GM12878 (cell line): ENCODE measurements around the gene CCP110. TPM values are rescaled to one million over a fixed set of nuclear protein-coding genes. Genes with fewer than 3 reads are reported as not detected.

Source experiments
- ATAC-seq: fragments of 200-7000 bp; cut with Tn5 transposase; 3 replicates; pipeline ENCODE4 v1.9.1; 2020; ENCODE audit warnings: mild to moderate bottlenecking, moderate library complexity
- BruUV-seq: library from RNA; stranded (reverse); fragments of 400-500 nt; replicated peaks from 2 replicates; lab custom pipeline; 2021; lab: Mats Ljungman, UMichigan
- CTCF ChIA-PET: fragments of 300-600 bp; sonication (Branson Sonifier 250); formaldehyde crosslinking; extraction: SDS; loops from one replicate; lab custom pipeline; 2021; ENCODE audit warnings: inconsistent platforms; lab: Yijun Ruan, JAX
- POLR2A ChIA-PET: fragments of 350-600 bp; formaldehyde crosslinking; extraction: SDS; loops from one replicate; lab custom pipeline; 2021; ENCODE audit warnings: inconsistent platforms; lab: Charles Lee
- RAD21 ChIA-PET: fragments of 300-600 bp; sonication (Branson Sonifier 250); formaldehyde crosslinking; loops from one replicate; lab custom pipeline; 2023; ENCODE audit warnings: antibody characterized with exemption; ENCODE audit not compliant: unreplicated experiment; lab: Charles Lee
- SMC1A ChIA-PET: fragments of 300-600 bp; sonication (Branson Sonifier 250); formaldehyde crosslinking; loops from one replicate; lab custom pipeline; 2023; ENCODE audit not compliant: unreplicated experiment, uncharacterized antibody; lab: Charles Lee
- DNase-seq: peaks from one replicate; pipeline ENCODE4 v3.0.0-alpha.2; 2011; ENCODE audit warnings: low read depth, low spot score
- FAIRE-seq: peaks from 3 replicates; lab custom pipeline; 2011; peaks lifted over from hg19 to GRCh38; lab: Jason Lieb, UNC
- H2AFZ ChIP-seq: 2 replicates; pipeline ENCODE4 v1.6.0; 2011; ENCODE audit warnings: low read depth, low read length, control low read depth; ENCODE audit not compliant: control insufficient read depth
- H3K27ac ChIP-seq: 2 replicates; pipeline ENCODE4 v1.5.1; 2011; ENCODE audit warnings: control low read depth; ENCODE audit not compliant: control insufficient read depth, insufficient read depth
- H3K27me3 ChIP-seq, 2 experiments: replicated peaks in 1 of 2; 2 replicates each; pipeline versions ENCODE4 v1.6.0 to v1.6.1; 2011; ENCODE audit warnings: low read length in 1 of 2; ENCODE audit not compliant: control insufficient read depth in 2 of 2, insufficient read depth in 2 of 2
- H3K36me3 ChIP-seq, 2 experiments: 2 replicates each; pipeline ENCODE4 v1.5.1; 2011; ENCODE audit warnings: low read length in 1 of 2; ENCODE audit not compliant: control insufficient read depth in 2 of 2, insufficient read depth in 2 of 2
- H3K4me1 ChIP-seq: 2 replicates; pipeline ENCODE4 v1.6.1; 2011; ENCODE audit warnings: mild to moderate bottlenecking, low read length, moderate library complexity, mixed read lengths; ENCODE audit not compliant: control insufficient read depth, insufficient read depth
- H3K4me2 ChIP-seq: 2 replicates; pipeline ENCODE4 v1.6.0; 2011; ENCODE audit warnings: control low read depth; ENCODE audit not compliant: control insufficient read depth, insufficient read depth
- H3K4me3 ChIP-seq: fragments of 200-600 bp; sonication (generic); 2 replicates; pipeline ENCODE4 v1.5.1; 2016
- H3K79me2 ChIP-seq: 2 replicates; pipeline ENCODE4 v1.6.0; 2011; ENCODE audit warnings: low read length; ENCODE audit not compliant: control insufficient read depth, insufficient read depth
- H3K9ac ChIP-seq: 2 replicates; pipeline ENCODE4 v1.8.0; 2011; ENCODE audit warnings: low read length, control low read depth, mixed read lengths; ENCODE audit not compliant: control insufficient read depth, insufficient read depth
- H3K9me3 ChIP-seq: replicated peaks from 3 replicates; pipeline ENCODE4 v1.5.1; 2011; ENCODE audit warnings: mild to moderate bottlenecking, low read length; ENCODE audit not compliant: control insufficient read depth, insufficient read depth
- H4K20me1 ChIP-seq: 2 replicates; pipeline ENCODE4 v1.6.0; 2011; ENCODE audit not compliant: control insufficient read depth, insufficient read depth
- BRCA1 ChIP-seq: IDR thresholded peaks from 2 replicates; pipeline ENCODE4 v1.6.1; 2011; ENCODE audit warnings: low read depth, low read length, improper control_type of control experiment
- CBFB ChIP-seq: IDR thresholded peaks from 2 replicates; pipeline ENCODE4 v1.6.1; 2016; ENCODE audit warnings: antibody characterized with exemption, low read depth
- CBX5 ChIP-seq: sonication (generic); IDR thresholded peaks from 2 replicates; pipeline ENCODE4 v1.6.1; 2016; ENCODE audit warnings: low read depth, moderate library complexity, mild to moderate bottlenecking, inconsistent platforms
- DPF2 ChIP-seq: fragments of 450-650 bp; IDR thresholded peaks from 2 replicates; pipeline ENCODE4 v1.6.1; 2017; ENCODE audit warnings: mild to moderate bottlenecking
- ESRRA ChIP-seq: IDR thresholded peaks from 2 replicates; pipeline ENCODE4 v1.6.1; 2012; ENCODE audit warnings: mild to moderate bottlenecking, low read length, improper control_type of control experiment
- EZH2 ChIP-seq: IDR thresholded peaks from 2 replicates; pipeline ENCODE4 v1.6.1; 2012; ENCODE audit warnings: low read depth, mild to moderate bottlenecking, control low read depth, inconsistent platforms, low read length, borderline replicate concordance; ENCODE audit not compliant: control insufficient read depth
- HCFC1 ChIP-seq: fragments of 150-350 bp; IDR thresholded peaks from 2 replicates; pipeline ENCODE4 v1.6.1; 2014; ENCODE audit warnings: low read length
- MEF2B ChIP-seq: fragments of 450-650 bp; IDR thresholded peaks from 2 replicates; pipeline ENCODE4 v1.6.1; 2018; ENCODE audit warnings: mild to moderate bottlenecking, moderate library complexity; ENCODE audit not compliant: partially characterized antibody, poor library complexity, severe bottlenecking
- MXI1 ChIP-seq: fragments of 150-350 bp; IDR thresholded peaks from 2 replicates; pipeline ENCODE4 v1.6.1; 2011; ENCODE audit warnings: low read depth, mild to moderate bottlenecking, inconsistent platforms, low read length, improper control_type of control experiment
- NR2C1 ChIP-seq: fragments of 450-650 bp; IDR thresholded peaks from 2 replicates; pipeline ENCODE4 v1.6.1; 2017; ENCODE audit warnings: antibody characterized with exemption, mild to moderate bottlenecking, moderate library complexity
- NRF1 ChIP-seq: conservative IDR thresholded peaks from 2 replicates; pipeline ENCODE4 v1.6.1; 2011; ENCODE audit warnings: mild to moderate bottlenecking, low read depth, low read length, improper control_type of control experiment
- RBBP5 ChIP-seq: fragments of 200-600 bp; sonication (generic); conservative IDR thresholded peaks from 2 replicates; pipeline ENCODE4 v1.6.1; 2016
- SUPT20H ChIP-seq: IDR thresholded peaks from 2 replicates; pipeline ENCODE4 v1.6.1; 2011; ENCODE audit warnings: low read depth, mild to moderate bottlenecking, low read length, moderate library complexity, borderline replicate concordance; ENCODE audit not compliant: control insufficient read depth
- TCF7 ChIP-seq: IDR thresholded peaks from 2 replicates; pipeline ENCODE4 v1.6.1; 2014; ENCODE audit warnings: antibody characterized with exemption, borderline replicate concordance
- WGBS: methylation state at CpG from one replicate; pipeline ENCODE4 v1.1.6; 2016; ENCODE audit warnings: low lambda C conversion rate; ENCODE audit not compliant: insufficient replicate concordance, insufficient coverage; ENCODE audit errors: missing lambda C conversion rate; 5-methylcytosine and 5-hydroxymethylcytosine counted together
- in situ Hi-C: fragments of 300-500 bp; cut with MboI; formaldehyde crosslinking; loops from 9 replicates; pipeline ENCODE4 v1.14.3; 2018; ENCODE audit warnings: mixed read lengths
- intact Hi-C: fragments of 100-400 bp; cut with micrococcal nuclease; formaldehyde crosslinking; loops from one replicate; pipeline ENCODE4 v1.14.2; 2022; ENCODE audit not compliant: unreplicated experiment
- polyA plus RNA-seq, 11 experiments: library from polyadenylated mRNA; depleted of rRNA in 4 of 11; unstranded in 6 of 11; stranded (reverse) in 5 of 11; fragments of >200 nt; fragmentation: Nextera tagmentation in 4 of 11; fragmentation: Illumina TruSeq in 1 of 11; extraction: Ambion mirVana in 4 of 11; extraction: Trizol in 1 of 11; gene quantifications; 1 replicate in 1 of 11; 2 replicates in 10 of 11; pipeline versions ENCODE4 v1.2.1 to v1.2.3, GENCODE V29; 2011 to 2016; ENCODE audit warnings: inconsistent platforms in 2 of 11, missing spikeins in 2 of 11, low read depth in 1 of 11
- total RNA-seq, 4 experiments: library from RNA; depleted of rRNA in 3 of 4; stranded (reverse); fragments of >200 nt in 3 of 4; fragmentation: Illumina TruSeq in 1 of 4; extraction: Trizol in 1 of 4; gene quantifications; 2 replicates each; pipeline versions ENCODE4 v1.2.1 to v1.2.3, GENCODE V29; 2013 to 2021
- TF ChIP-seq, protein P1 (sequence below): IDR thresholded peaks from 2 replicates; pipeline ENCODE4 v1.6.1; 2011; ENCODE audit warnings: low read depth, low read length, improper control_type of control experiment, borderline replicate concordance
- TF ChIP-seq, protein P2 (sequence below): IDR thresholded peaks from 2 replicates; pipeline ENCODE4 v1.6.1; 2011; ENCODE audit warnings: mild to moderate bottlenecking, low read depth, low read length, moderate library complexity; ENCODE audit not compliant: insufficient replicate concordance
- TF ChIP-seq, protein P3 (sequence below): IDR thresholded peaks from 2 replicates; pipeline ENCODE4 v1.6.1; 2011; ENCODE audit warnings: borderline replicate concordance, low read depth, mild to moderate bottlenecking, moderate library complexity, mixed read lengths, low read length; ENCODE audit not compliant: insufficient read depth; ENCODE audit errors: extremely low read length
- TF ChIP-seq, protein P4 (sequence below): IDR thresholded peaks from 2 replicates; pipeline ENCODE4 v1.6.1; 2012; ENCODE audit warnings: low read depth, low read length, improper control_type of control experiment

The CCP110 gene
- total and polyA plus RNA-seq, 10 of the 15 experiments (the other 5 are each of a cell fraction or from before 2014, with no cell fraction given): 6.4 to 38.1 (median 26.7) TPM

DNA sequence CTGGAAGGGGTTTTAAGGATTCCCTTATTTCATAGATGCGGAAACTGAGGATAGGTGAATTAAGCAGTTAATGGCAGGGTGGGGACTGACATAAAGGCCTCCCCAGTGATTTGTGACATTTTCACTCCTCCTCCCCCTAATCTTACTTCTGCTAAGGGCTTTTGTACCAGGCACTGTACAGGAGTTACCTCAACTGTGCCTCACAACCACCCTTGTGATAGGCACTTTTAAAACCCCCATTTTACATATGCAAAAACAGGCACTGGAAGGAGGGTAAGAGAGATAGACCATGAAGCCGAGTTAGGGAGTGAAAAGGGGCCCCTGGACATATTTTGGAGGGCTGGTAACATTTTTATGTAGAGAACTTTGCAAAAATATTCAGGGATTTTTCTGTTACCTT is 982 bp upstream of the CCP110 start:
- intact Hi-C loops: loop anchor here (5.0 kb wide), 1 partner anchor 455 kb away; the partner anchor contains the start of gene COQ7
- Histone ChIP-seq H3K4me3 (no peak overlapping the region), H3K4me2 (no peak overlapping the region; the same call in 1 of the 2 replicates), H3K79me2 (peaks cover 67% of the 10 kb centered on the region), H3K36me3 (no peaks in the 10 kb centered on the region), H4K20me1 (no peaks in the 10 kb centered on the region), H2AFZ (peak overlapping the region; percentile 87), H3K9me3 (no peaks in the 10 kb centered on the region), H3K4me1 (peaks cover 14% of the 10 kb centered on the region), H3K27ac (no peak overlapping the region), H3K9ac (no peak overlapping the region), H3K27me3 (no peaks in the 10 kb centered on the region)
- no peak for FAIRE-seq
- in situ Hi-C loops: loop anchor here (10.0 kb wide), 1 partner anchor 728 kb away; the partner anchor contains the start of gene RPS15A
- no peak for DNase-seq
- TF ChIP-seq, protein P1, sequence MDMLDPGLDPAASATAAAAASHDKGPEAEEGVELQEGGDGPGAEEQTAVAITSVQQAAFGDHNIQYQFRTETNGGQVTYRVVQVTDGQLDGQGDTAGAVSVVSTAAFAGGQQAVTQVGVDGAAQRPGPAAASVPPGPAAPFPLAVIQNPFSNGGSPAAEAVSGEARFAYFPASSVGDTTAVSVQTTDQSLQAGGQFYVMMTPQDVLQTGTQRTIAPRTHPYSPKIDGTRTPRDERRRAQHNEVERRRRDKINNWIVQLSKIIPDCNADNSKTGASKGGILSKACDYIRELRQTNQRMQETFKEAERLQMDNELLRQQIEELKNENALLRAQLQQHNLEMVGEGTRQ: no peak
- no peak for TF ChIP-seq EZH2
- TF ChIP-seq, protein P2, sequence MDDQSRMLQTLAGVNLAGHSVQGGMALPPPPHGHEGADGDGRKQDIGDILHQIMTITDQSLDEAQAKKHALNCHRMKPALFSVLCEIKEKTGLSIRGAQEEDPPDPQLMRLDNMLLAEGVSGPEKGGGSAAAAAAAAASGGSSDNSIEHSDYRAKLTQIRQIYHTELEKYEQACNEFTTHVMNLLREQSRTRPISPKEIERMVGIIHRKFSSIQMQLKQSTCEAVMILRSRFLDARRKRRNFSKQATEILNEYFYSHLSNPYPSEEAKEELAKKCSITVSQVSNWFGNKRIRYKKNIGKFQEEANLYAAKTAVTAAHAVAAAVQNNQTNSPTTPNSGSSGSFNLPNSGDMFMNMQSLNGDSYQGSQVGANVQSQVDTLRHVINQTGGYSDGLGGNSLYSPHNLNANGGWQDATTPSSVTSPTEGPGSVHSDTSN: no peak
- TF ChIP-seq NRF1: no peak
- TF ChIP-seq CBFB: no peak
- TF ChIP-seq CBX5: no peak
- TF ChIP-seq DPF2: no peak
- no peak for TF ChIP-seq SUPT20H
- TF ChIP-seq RBBP5: no peak
- TF ChIP-seq TCF7: no peak
- TF ChIP-seq, protein P3, sequence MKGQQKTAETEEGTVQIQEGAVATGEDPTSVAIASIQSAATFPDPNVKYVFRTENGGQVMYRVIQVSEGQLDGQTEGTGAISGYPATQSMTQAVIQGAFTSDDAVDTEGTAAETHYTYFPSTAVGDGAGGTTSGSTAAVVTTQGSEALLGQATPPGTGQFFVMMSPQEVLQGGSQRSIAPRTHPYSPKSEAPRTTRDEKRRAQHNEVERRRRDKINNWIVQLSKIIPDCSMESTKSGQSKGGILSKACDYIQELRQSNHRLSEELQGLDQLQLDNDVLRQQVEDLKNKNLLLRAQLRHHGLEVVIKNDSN: no peak
- TF ChIP-seq MXI1: no peak
- TF ChIP-seq BRCA1: no peak
- TF ChIP-seq, protein P4, sequence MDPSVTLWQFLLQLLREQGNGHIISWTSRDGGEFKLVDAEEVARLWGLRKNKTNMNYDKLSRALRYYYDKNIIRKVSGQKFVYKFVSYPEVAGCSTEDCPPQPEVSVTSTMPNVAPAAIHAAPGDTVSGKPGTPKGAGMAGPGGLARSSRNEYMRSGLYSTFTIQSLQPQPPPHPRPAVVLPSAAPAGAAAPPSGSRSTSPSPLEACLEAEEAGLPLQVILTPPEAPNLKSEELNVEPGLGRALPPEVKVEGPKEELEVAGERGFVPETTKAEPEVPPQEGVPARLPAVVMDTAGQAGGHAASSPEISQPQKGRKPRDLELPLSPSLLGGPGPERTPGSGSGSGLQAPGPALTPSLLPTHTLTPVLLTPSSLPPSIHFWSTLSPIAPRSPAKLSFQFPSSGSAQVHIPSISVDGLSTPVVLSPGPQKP: no peak
- no peak for TF ChIP-seq MEF2B
- TF ChIP-seq ESRRA: no peak
- TF ChIP-seq HCFC1: no peak
- no peak for TF ChIP-seq NR2C1
- ChIA-PET CTCF (no interaction called here), SMC1A (no interaction called here), RAD21 (no interaction called here), POLR2A (no interaction called here)
- no peak for ATAC-seq
- WGBS: 50% methylated on average over 2 of the region's 2 CpGs
- no TSS peak for BruUV-seq
